Motor neuron (in vitro differentiated cells): ENCODE data around the gene PCGF3. TPM values are rescaled to one million over a fixed set of nuclear protein-coding genes. Genes with fewer than 3 reads are reported as not detected.
"Not testable (repeated sequence)": the region's sequence is repeated elsewhere in the genome, so short reads cannot be mapped to it uniquely, and the experiment has no call there.

Source experiments
- ATAC-seq, 8 experiments: fragments of 200-7000 bp; cut with Tn5 transposase; replicated peaks in 6 of 8; 2 replicates each; pipeline ENCODE4 v1.8.0; 2021; ENCODE audit warnings: mild to moderate bottlenecking in 8 of 8, moderate library complexity in 8 of 8
- H3K27ac ChIP-seq, 2 donors: fragments of 250-450 bp; sonication (Bioruptor Pico); 2 replicates each; pipeline ENCODE4 v1.9.0; 2021; ENCODE audit warnings: antibody characterized with exemption in 2 of 2, mild to moderate bottlenecking in 2 of 2, moderate library complexity in 1 of 2
- H3K4me1 ChIP-seq, 2 donors: fragments of 250-450 bp; sonication (Bioruptor Pico); replicated peaks in 1 of 2; 2 replicates each; pipeline ENCODE4 v1.6.1; 2021; ENCODE audit warnings: antibody characterized with exemption in 2 of 2, mild to moderate bottlenecking in 2 of 2, moderate library complexity in 1 of 2
- H3K4me3 ChIP-seq, 5 donors: fragments of 250-450 bp; sonication (Bioruptor Pico); 2 replicates each; pipeline ENCODE4 v1.9.0; 2021; ENCODE audit warnings: antibody characterized with exemption in 5 of 5, mild to moderate bottlenecking in 5 of 5, moderate library complexity in 4 of 5
- WGBS, 10 experiments: fragments of 450-650 bp; shearing (Covaris generic); methylation state at CpG; one replicate each; pipeline ENCODE4 v1.0.0; 2022; 5-methylcytosine and 5-hydroxymethylcytosine counted together
- in situ Hi-C, 9 experiments: fragments of 400-800 bp; cut with MboI; loops; one replicate each; pipeline ENCODE4 v1.15.0; 2021; ENCODE audit warnings: low sequenced_read_pairs in 9 of 9, low pct_unique_long_range_greater_than_20kb in 2 of 9; ENCODE audit not compliant: unreplicated experiment in 9 of 9
- total RNA-seq, 8 experiments: library from RNA; unstranded; fragments of 300-600 nt; gene quantifications; 2 replicates each; pipeline versions ENCODE4 v1.2.3 to v1.2.4, GENCODE V29; 2022

PCGF3 gene
- total RNA-seq, 8 experiments from 2014 or later, result 21.8 to 86.9 (median 42.1) TPM

DNA sequence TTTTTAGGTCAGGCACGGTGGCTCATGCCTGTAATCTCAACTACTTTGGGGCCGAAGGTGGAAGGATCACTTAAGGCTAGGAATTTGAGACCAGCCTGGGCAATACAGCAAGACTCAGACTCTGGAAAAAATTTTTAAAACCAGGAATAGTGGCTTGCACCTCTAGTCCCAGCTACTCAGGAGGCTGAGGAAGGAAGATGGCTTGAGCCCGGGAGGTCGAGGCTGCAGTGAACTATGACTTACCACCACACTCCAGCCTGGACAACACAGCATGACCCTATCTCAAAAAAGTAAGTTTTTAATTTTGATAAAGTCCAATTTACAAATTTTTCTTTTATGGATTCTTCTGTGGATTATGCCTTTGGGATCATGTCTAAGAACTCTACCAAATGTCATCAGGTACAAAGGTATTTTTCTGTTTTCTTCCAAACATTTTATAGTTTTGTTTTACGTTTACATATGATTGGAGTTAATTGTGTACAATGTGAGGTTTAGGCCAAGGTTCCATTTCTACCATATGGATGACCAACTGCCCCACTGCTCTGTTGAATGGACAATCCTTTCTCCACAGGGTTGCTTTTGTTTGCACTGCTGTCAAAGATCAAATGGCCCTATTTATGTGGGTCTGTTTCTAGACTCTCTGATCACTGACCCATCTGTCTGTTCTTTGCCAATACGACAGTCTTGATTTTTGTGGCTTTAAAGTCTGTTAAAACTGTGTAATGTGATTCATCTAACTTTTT lies 72.1 kb downstream of the PCGF3 start:
- no peak for ATAC-seq
- in situ Hi-C loops, result no loop called here

DNA sequence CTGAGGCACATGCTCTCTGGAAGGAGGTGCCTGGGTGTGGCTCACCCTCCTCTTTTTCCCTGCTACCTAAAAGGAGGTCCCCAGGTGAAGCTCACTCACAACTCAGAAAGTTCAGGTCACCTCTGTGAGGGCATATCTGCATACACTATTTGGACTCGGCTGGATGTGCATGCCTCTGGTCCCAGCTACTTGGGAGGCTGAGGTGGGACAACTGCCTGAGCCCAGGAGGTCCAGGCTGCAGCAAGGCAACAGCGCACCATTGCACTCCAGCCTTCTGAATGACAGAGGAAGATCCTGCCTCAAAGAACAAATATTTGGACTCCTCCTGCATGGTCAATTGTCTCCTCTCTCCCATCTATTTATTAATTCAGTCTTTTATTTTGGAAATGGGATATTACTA lies 73.9 kb downstream of the PCGF3 start:
- no peak for ATAC-seq
- in situ Hi-C loops, result no loop called here
- H3K4me3 ChIP-seq, result no peak overlapping the region
- WGBS, 10 experiments, result 92 to 100% methylated on average over 1 to 2 of the region's 2 CpGs; no CpG with 5 or more reads in 8 of the 10 experiments
- no peak overlapping the region for H3K27ac ChIP-seq
- peaks cover 15 to 18% of the 10 kb centered on the region in 2 donors for H3K4me1 ChIP-seq

More for the DNA sequence above, 72.1 kb downstream of the PCGF3 start:
- WGBS, 10 experiments, result 50 to 86% (median 71%) methylated on average over 1 to 6 of the region's 6 CpGs
- H3K4me1 ChIP-seq, result peaks cover 14 to 15% of the 10 kb centered on the region in 2 donors
- no peak overlapping the region for H3K4me3 ChIP-seq
- no peak overlapping the region for H3K27ac ChIP-seq

DNA sequence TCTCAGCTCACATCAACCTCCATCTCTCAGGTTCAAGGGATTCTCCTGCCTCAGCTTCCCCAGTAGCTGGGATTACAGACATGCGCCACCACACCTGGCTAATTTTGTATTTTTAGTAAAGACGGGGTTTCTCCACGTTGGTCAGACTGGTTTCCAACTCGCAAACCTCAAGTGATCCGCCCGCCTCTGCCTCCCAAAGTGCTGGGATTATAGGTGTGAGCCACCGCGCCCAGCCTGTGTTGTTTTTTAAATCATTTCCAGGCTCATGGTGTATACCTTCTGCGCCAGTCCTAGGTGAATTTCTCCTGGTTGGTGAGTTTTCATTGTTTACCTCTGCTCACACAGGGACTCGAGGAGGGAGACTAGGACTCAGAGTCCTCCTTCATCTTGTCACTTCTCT lies 74.6 kb downstream of the PCGF3 start:
- peaks cover 19 to 20% of the 10 kb centered on the region in 2 donors for H3K4me1 ChIP-seq
- H3K4me3 ChIP-seq, result peak overlapping the region; percentile 91 to 99 (median 93)
- ATAC-seq, H3K27ac ChIP-seq, in situ Hi-C loops: not testable (repeated sequence)
- 20 to 100% (median 70%) methylated on average over 1 to 7 of the region's 10 CpGs; no CpG with 5 or more reads in 1 of the 10 experiments for WGBS, 10 experiments

DNA sequence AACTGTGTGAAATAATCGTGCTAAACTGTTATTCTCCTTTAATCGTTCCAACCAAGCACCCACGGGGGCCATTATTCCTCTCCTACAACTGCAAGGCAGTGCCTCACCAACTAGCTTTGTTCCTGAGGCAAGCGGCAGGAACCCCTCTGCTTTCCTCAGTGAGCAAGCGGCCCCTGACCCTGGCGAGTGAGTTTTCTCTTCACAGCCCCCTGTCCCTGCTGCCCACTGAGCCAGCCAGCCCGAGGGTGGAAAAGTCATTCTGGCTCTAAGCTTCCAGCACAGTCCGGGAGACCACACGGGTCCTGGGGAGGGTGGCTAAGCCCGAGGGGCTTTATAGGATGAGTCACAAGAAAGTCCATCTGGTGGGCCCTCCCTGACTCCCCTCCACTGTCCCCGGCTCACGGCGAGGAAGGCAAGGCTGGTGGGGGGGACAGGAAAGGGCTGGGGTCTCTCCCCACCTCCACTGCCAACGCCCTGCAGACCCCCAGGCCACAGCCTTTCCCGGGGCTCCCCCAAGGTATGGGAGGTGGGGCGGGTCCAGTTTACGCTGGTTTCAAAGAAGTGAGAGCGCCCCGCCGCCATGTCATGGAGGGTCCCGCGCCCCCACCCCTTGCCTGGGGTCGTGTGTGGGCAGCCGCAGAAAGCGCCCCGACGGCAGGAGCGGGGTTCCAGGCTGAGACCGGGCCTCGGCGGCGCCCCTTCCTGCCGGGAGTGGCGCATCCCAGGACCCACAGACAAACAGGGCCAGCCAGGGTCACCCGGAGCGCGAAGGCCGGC lies 75.3 kb downstream of the PCGF3 start:
- WGBS, 10 experiments, result 0 to 20% (median 3%) methylated on average over 2 to 7 of the region's 38 CpGs; no CpG with 5 or more reads in 4 of the 10 experiments
- ATAC-seq, result peak in 2 of 8 experiments; percentile 2 to 4
- in situ Hi-C loops, result no loop called here
- Histone ChIP-seq H3K4me1 (peaks cover 24 to 27% of the 10 kb centered on the region in 2 donors), H3K27ac (peak overlapping the region; percentile 97), H3K4me3 (peak overlapping the region; percentile 91 to 99 (median 93))

DNA sequence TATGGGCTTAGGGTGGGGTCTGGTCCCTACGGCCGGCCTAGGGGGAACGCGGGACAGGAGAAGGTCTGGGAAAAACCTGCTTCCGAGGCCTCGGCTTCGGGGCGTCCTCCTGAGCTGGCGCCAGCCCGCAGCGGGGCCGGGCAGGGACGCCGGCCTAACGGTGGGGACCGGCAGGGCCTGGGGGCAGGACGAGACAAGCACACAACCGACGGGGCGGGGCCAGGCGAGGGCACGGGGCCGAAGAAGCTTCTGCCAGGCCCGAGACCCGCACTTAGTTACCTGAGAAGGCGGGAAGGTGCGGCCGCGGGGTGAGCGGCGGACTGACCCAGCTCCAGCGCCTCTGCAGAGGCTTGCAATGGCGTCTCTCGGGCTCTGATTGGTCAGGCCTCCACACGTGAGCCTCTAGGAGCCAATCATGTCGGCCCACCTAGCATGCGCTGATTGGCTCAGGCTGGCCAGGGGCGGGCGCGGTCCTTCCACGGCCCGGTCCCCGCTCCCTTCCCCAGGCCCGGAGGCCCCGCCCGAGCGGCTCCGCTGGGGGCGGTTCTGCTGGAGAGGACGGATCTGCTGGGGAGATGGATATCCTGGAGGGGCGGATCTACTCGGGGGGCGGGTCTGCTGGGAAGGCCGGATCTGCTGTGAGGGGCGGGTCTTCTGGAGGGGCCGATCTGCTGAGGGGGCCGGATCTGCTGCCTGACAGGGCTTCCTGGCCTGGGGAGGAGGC lies 76.0 kb downstream of the PCGF3 start:
- Histone ChIP-seq H3K27ac (peak overlapping the region; percentile 97), H3K4me3 (peak overlapping the region; percentile 91 to 99 (median 93)), H3K4me1 (peaks cover 32 to 34% of the 10 kb centered on the region in 2 donors)
- in situ Hi-C loops, result no loop called here
- WGBS, 10 experiments, result no CpG with 5 or more reads among the region's 57 CpGs
- peak; percentile 86 to 92 (median 91) for ATAC-seq

DNA sequence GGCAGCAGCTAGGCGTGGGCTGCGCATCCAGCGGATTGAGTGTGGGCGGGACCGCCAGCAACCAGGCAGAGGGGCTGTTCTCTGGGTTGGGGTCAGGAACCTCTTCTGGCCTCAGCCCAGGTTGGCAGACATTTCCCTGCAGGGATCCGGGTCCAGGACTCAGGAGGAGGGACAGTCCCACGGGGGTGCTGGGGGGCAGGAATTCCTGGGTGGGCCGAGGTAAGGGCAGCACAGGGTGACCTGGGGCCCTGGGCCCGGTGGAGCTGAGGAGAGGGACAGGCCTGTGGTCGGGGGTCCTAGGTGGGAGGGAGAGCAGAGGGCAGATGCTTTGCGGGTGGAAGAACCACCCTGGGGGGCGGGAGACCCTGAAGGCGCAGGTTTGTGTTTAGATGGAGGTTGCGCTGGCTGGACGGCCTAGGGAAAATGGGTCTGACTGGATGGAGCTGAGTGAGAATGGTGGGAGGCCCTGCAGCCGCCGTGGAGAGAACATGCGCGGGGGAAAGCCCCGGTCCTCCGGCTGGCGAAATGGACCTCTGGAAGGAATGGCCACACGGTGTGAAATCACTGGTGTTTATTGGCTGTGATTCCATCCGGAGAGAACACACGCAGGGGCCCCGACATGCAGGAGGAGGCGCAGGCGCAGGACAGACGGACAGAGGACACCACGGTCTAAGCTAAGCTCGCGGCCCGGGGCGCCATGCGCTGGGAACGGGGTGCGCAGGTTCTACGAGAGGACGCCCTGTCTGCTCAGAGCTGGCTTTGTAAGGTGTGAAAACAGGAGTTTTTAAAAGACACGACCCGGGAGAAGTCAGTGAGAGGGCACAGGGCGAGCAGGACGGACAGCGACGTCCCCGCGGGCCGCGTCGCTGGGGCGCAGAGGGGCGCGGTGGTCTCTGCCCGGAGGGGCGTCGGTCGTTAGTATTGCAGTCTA lies 79.0 kb downstream of the PCGF3 start:
- no peak for ATAC-seq
- H3K27ac ChIP-seq, result no peak overlapping the region
- in situ Hi-C loops, result no loop called here
- no peak overlapping the region for H3K4me3 ChIP-seq
- peaks cover 32 to 35% of the 10 kb centered on the region in 2 donors for H3K4me1 ChIP-seq
- WGBS, 10 experiments, result 0 to 100% (median 48%) methylated on average over 1 to 25 of the region's 57 CpGs; no CpG with 5 or more reads in 2 of the 10 experiments

DNA sequence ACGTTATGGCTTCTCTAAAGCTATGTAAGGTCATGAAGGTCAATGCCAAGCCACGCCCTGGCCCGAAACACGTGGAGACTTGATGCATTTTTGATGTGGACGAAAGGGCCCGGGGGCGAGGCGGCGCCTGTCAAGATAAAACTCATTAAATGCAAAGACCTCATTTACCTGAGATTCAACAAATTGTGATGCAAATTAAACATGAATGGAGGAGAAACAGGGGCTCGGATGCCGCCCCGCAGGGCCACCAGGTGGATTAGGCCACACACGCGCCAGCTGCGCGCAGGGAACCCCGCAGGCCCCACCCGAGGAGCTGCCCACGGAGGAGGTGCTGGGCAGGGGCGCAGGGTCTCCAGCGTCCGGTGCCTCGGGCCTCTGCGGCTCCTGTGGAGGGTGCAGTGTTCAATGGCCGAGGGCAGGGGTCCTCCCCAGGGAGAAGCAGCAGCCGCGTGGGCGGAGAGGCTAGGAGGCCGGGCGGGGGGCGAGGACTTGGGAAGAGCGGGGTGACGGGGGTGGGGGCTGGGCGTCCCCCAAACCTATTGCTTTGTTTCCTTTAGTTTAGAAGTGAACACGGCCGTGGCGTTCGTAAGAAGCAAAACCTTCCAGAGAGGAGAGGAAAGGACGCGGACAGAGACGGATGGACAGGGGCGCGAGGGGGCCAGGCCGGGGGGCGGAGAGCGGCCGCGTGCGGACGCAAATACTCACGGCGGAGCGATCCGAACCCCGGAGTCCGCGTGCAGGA lies 79.9 kb downstream of the PCGF3 start:
- H3K27ac ChIP-seq, result no peak overlapping the region
- no peak for ATAC-seq
- peaks cover 24 to 27% of the 10 kb centered on the region in 2 donors for H3K4me1 ChIP-seq
- 0 to 78% (median 29%) methylated on average over 1 to 10 of the region's 57 CpGs; no CpG with 5 or more reads in 3 of the 10 experiments for WGBS, 10 experiments
- in situ Hi-C loops, result no loop called here
- H3K4me3 ChIP-seq, result peak overlapping the region in 4 of 5 donors; percentile 4 to 20 (median 12)

DNA sequence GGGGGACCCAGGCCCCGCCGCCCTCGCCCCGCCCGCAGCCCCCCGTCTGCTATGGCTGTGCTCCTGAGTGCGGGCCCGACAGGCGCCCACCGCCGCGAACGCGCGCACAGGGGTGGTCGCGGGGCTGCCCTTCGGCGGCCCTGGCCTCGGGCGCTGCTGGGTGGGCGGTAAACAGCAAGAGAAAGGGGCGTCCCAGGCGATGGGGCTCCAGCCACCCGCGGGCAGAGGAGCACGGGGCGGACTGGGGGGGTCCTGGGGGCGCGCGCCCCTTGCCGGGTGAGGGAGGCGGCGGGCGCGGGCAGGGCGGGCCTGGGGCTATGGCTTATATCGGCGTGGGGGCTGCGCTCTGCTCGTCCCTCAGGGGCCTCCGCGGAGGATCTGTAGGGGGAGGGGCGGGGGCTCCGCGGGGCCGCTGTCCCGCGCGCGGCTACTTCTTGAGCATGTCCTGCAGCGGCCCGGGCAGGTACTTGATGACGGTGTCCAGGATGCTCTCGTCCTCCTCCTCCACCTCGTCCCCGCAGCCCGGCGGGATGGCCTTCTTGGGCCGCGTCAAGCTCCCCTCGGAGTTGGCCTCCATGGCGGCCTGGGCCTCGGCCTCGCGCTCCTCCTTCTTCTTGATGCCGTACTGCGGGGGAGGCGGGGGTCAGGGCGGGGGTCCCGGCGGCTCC lies 80.6 kb downstream of the PCGF3 start:
- in situ Hi-C loops, result no loop called here
- peak overlapping the region in 4 of 5 donors; percentile 4 to 20 (median 12) for H3K4me3 ChIP-seq
- WGBS, 10 experiments, result no CpG with 5 or more reads among the region's 72 CpGs
- no peak overlapping the region for H3K27ac ChIP-seq
- peaks cover 24 to 27% of the 10 kb centered on the region in 2 donors for H3K4me1 ChIP-seq
- ATAC-seq, result no peak

DNA sequence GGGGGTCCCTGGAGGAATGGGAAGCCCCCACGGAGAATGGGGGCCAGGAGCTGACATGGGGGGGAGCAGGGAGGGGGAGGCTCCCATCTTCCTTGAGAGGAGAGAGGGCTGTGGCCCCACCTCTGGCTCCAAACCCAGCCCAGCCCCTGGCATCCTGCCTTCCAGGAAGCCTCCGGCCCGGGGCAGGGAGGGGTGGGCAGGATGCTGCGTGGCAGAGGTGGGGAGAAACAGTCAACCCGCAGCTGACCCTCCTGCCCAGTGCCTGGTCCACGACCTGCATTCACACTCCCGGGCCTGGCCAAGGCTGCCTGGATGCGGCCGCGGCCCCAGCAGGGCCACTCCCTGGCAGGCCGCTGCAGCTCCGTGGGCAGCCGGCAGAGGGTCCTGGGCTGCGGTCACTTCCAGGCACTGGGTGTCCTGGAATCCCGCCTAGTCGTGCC lies 81.2 kb downstream of the PCGF3 start:
- no peak overlapping the region for H3K27ac ChIP-seq
- H3K4me1 ChIP-seq, result peaks cover 24 to 27% of the 10 kb centered on the region in 2 donors
- WGBS, 10 experiments, result 20 to 74% (median 52%) methylated on average over 1 to 6 of the region's 16 CpGs; no CpG with 5 or more reads in 7 of the 10 experiments
- ATAC-seq, result no peak
- H3K4me3 ChIP-seq, result no peak overlapping the region
- in situ Hi-C loops, result no loop called here

DNA sequence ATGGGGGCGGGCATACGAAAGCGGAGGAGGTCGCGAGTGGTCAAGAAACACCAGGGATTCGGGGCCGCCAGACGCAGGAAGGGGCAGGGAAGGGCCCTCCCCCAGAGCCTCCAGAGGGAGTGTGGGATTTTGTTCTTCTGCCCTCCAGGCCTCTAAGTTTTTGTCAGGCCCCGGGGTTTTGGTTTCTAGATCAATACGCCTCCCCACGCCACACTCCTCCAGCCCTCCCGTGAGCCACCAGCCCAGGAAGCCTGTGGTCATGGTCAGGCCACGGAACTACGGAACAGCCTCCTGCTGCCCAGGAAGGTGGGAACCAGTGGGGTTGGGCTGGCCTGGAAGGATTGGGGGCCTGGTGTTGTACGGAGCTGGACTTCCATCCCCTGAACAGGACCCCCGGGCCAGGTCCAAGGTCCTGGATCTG lies 81.9 kb downstream of the PCGF3 start:
- no peak overlapping the region for H3K27ac ChIP-seq
- ATAC-seq, result no peak
- in situ Hi-C loops, result no loop called here
- H3K4me1 ChIP-seq, result peaks cover 20 to 22% of the 10 kb centered on the region in 2 donors
- no peak overlapping the region for H3K4me3 ChIP-seq
- WGBS, 10 experiments, result 60 to 86% (median 80%) methylated on average over 1 to 5 of the region's 16 CpGs; no CpG with 5 or more reads in 6 of the 10 experiments

DNA sequence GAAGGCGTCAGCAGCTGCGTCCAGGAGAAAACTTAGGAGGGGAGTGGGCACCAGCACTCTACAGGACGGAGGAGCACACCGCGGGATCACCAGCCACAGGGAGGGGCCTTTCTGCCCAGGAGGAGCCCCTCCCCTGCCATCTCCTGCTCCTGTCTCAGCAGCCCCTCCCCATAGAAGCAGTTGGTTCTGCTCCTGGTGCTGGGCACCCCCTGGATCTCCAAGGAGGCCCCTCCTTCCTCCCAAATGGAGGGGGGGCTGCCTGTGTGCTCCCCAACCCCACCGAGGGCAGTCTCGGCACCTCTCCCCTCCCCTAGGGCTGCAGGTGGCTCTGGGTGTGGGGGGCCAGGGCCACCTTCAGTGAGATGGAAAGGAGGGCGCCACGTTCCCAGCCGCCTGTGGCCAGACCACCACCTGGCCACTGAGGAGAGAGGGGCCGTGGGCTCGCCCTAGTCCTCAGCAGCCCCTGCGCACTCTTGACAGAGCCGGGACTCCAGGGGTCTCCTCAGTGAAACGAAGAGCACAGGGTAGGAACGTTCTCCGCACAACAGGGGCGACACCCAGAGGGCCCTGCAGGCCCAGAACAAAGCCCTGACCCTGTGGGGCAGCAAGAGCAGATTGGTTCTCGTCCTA lies 82.5 kb downstream of the PCGF3 start:
- WGBS, 10 experiments, result 42 to 91% (median 70%) methylated on average over 2 to 7 of the region's 19 CpGs; no CpG with 5 or more reads in 5 of the 10 experiments
- in situ Hi-C loops, result no loop called here
- H3K4me1 ChIP-seq, result peaks cover 17 to 18% of the 10 kb centered on the region in 2 donors
- no peak overlapping the region for H3K27ac ChIP-seq
- ATAC-seq, result peak in 1 of 8 experiments; percentile 4
- no peak overlapping the region for H3K4me3 ChIP-seq
